Amygdala (tissue), 56 donors: ENCODE results near the gene BAD.

ENCODE experiments used
- DNase-seq, 56 donors: peaks; one replicate each; lab custom pipeline; 2025; lab: John Stamatoyannopoulos, UW

BAD gene

GRCh38 chr11:64261556-64262080, 22.8 kb downstream of the BAD start:
- DNase-seq: no peak

DNA sequence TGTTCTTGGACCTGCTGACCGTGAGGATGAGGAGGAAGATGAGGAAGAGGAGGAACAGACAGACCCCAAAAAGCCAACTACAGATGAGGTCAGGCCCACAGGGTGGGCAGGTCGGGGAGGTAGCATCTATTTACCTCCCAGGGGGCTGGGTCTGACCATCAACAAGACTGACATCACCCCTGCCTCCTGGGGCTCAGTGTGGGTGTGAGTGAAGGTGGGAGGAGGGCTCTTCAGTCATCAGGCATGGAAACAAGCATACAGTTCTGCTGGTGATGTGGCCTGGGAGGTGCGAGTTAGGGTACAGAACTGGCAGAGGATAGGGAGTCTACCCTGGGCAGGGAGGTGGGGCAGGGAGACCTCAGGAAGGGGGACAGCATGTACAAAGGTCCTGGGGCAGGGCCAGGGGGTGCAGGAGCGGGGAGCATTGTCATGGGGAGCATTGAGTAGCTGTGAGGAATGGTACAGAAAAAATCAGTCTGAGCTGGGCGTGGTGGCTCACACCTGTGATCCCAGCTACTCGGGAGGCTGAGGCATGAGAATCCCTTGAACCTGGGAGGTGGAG, 24.2 kb downstream of the BAD start:
- no peak for DNase-seq

GRCh38 chr11:64259533-64260067, 24.9 kb downstream of the BAD start:
- no peak for DNase-seq

- DNase-seq: peak in 1 of 56 donors; percentile 26
These were observed 25.4 kb downstream of the BAD start for GRCh38 chr11:64258946-64259532.

DNA sequence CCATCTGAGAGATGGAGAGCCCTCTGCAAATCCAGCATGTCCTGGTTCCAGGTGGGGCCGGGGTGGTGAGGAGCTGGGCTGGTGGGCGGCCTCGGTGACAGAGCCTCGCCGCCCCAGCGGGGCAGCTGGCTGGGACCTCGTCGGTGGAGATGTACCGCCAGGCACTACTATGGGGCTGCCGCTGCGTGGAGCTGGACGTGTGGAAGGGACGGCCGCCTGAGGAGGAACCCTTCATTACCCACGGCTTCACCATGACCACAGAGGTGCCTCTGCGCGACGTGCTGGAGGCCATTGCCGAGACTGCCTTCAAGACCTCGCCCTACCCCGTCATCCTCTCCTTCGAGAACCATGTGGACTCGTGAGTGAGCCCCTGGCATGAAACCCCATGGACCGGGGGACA, 26.1 kb downstream of the BAD start:
- DNase-seq: no peak

DNA sequence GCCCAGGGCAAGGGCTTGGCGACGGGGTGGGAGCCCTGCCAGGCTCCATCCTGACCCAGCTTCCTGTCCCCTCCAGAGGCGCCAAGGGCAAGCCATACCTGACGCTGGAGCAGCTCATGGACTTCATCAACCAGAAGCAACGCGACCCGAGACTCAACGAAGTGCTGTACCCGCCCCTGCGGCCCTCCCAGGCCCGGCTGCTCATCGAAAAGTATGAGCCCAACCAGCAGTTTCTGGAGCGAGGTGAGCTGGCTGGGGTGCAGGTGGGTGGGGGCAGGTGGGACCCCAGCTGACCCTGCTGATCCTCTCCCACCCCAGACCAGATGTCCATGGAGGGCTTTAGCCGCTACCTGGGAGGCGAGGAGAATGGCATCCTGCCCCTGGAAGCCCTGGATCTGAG, 28.2 kb downstream of the BAD start:
- DNase-seq: no peak

DNA sequence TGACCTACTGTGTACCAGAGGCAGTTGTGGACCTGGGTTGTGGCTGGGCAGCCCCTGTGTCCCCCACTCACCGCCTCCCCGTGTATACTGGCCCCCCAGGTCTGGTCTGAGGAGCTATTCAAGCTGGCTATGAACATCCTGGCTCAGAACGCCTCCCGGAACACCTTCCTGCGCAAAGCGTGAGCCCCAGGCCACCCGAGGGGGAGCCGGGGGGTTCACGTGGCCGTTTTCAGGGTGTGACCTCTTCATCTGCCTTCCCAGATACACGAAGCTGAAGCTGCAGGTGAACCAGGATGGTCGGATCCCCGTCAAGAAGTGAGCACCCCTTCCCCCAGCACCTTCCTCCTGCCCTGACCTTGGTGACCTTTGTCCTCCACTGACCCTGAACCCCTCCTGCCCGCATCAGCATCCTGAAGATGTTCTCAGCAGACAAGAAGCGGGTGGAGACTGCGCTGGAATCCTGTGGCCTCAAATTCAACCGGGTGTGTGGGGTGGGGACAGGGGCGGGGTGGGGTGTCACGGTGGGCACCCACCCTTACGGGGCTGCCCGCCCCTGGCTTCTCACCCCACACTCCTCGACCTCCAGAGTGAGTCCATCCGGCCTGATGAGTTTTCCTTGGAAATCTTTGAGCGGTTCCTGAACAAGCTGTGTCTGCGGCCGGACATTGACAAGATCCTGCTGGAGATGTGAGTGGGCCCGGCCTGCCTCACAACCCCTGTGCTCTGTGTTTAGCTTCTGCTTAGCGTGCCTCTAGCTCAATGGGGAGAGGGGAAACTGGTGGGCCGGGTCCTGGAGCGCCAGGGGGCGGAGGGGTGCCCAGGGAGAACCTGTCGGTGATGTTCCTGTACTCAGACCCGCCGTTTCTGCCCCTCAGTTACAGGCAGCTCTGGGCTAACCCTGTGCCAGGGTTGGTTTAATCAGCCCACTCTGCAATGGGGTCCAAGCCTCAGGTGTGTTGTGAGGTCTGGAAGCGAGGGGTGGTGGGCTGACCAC, 29.0 kb downstream of the BAD start:
- no peak for DNase-seq

DNA sequence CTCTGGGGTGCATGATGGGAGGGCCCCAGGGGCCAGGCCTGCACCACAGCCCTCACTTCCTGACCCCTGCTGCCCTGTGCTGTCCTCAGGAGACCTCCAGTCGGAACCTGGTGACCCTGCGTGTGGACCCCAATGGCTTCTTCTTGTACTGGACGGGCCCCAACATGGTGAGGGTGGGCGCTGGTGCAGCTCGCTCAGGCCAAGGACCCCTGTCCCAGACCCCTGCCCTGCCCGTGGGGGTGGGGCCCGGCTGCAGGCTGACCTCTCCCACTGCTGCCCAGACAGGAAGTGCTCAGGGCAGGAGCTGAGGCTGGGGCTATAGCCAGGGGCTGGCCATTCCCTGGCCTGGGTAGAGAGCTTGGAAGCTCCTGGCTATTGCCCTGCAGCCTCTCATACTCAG, 30.1 kb downstream of the BAD start:
- no peak for DNase-seq

DNA sequence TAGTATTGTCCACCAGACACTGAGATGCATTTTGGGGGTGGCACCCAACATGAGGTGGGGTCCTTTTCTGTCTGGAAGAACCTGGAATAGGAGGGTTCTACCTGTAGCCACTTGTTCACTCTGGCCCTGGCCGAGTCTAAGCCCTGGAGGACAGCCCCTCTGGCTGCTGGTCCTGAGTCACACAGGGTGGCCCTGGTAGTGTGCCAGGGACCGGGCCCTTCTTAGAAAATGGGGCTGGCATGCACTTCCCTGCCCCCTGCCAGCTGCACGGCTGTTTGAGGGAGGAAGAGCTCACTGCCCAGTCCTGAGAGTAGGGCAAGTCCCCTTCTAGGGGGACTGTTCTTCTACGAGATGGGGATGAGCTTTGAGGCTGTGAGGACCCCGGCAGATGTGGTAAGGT, 31.0 kb downstream of the BAD start:
- peak in 34 of 56 donors; percentile 7 to 75 (median 45) for DNase-seq

GRCh38 chr11:64253043-64253442, 31.4 kb downstream of the BAD start:
- DNase-seq: no peak

GRCh38 chr11:64252003-64252872, 32.2 kb downstream of the BAD start:
- DNase-seq: peak in 3 of 56 donors; percentile 13 to 40 (median 18)

- no peak for DNase-seq
These were observed 32.8 kb downstream of the BAD start for GRCh38 chr11:64251753-64252002.

GRCh38 chr11:64251016-64251752, 33.3 kb downstream of the BAD start, which contains the start of gene PLCB3:
PLCB3 (plus strand) TSS chr11:64251530; CDS start chr11:64251650, 120 bp downstream.
- DNase-seq: peak in 26 of 56 donors; percentile 18 to 69 (median 38)

DNA sequence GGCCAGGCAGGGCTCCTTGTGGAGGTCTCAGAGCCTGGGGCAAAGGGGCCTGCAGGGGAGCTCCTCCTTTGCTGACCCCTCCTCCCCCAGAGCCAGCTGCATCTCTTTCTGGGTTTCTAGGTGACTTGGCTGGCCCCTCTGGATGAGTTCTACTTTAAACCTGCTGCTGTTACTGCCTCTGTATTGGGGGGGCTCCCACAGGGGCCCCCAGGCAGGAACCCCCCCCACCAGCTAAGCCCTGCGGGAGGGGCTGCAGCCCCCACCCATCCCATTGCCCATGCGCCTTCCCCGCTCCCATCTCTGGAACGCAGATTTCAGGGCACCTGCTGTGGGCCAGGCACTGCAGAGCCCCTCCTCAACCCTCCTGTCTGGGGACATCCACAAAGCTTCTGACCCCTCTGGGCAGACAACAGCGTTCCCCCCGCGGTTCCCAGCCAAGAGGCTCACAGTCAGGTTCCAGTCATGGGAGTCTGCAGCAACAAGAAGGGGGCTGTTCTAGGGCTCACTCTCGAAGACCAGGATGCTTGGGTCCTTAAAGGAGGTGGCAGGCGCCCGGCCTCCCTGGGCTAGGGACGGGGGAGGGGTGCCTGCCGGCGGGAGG, 34.0 kb downstream of the BAD start:
- DNase-seq: no peak

DNA sequence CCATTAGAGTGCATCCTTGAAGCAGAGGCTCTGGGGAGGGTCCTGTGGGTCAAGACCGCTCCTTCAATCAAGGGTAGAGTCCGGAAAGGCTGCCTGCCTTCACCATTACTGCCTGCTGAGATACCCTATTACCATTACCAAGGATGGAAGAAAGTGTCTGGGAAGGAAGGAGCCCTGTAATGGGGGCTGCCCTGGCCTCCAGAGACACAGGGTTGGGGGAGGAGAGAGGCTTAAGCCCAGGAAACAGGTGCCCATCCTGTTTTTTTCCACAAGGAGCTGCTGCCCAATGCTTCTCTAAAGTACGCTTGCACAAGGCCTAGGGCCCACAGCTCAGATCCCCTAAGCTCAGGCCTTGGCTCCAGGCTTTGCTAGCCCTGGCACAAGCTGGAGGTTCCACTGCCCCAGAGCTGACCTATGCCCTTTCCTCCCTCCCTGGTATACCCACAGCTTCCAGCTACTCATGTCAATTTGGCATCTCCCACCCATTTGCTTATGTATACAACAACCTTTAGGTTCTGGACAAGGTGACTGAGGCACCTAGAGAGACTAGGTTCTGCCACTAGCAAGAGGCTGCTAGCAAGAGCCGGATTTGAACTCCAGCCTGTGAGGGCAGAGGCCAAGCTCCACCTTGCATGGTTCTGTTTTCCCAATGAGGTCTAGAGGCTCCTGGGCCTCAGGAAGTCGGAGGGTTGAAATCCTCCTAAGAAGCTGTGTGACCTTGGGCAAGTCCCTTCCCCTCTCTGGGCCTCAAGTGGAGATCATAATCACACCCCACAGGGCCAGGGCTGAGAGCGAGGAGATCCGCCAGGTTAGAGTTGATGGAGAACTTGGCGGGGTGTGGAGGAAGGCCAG, 34.7 kb downstream of the BAD start:
- no peak for DNase-seq

DNA sequence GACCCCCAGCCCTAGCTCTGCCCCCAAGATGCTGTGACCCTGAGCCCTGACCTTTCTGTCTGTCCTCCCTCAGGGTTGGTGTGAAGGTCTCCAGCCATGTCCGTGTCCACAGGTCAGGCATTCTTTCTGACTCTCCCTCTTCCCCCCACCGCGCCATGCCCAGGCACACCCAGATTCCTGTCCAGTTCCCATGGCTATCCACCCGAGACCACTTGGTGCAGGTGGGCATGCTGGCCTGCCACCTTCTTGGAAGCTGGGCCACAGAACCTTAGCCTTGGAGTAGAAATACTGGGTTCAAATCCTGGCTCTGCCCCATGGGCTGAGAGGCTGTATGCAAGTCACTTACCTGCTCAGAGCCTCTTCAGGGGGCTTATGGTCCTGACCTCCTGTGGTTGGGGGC, 35.4 kb downstream of the BAD start:
- DNase-seq: no peak

GRCh38 chr11:64248578-64248977, 35.9 kb downstream of the BAD start:
- no peak for DNase-seq
